Measurements from ENCODE around the gene MUC6.

The MUC6 gene

GRCh38 chr11:1060410-1060809, 23.9 kb upstream of the MUC6 start:
- DNase-seq (ENCODE audit: low spot score) (peak; percentile 40), ATAC-seq (ENCODE audit: low read depth) (no peak)
- Histone ChIP-seq H3K36me3 (ENCODE audit: low read depth) (no peaks in the 10 kb centered on the region), H3K9me3 (ENCODE audit: severe bottlenecking) (no peaks in the 10 kb centered on the region), H3K27me3 (ENCODE audit: insufficient read depth, poor library complexity, severe bottlenecking) (no peaks in the 10 kb centered on the region), H3K4me1 (ENCODE audit: insufficient read depth, poor library complexity, severe bottlenecking) (peaks cover 10% of the 10 kb centered on the region), H3K27ac (ENCODE audit: poor library complexity, severe bottlenecking) (peak overlapping the region; percentile 56), H3K4me3 (ENCODE audit: severe bottlenecking) (no peak overlapping the region)
- TF ChIP-seq CTCF (IDR thresholded peaks at IDR 0.05; ENCODE audit: poor library complexity, severe bottlenecking): no peak

- DNase-seq (ENCODE audit: low spot score) (no peak), ATAC-seq (ENCODE audit: low read depth) (no peak)
- Histone ChIP-seq H3K27me3 (ENCODE audit: insufficient read depth, poor library complexity, severe bottlenecking) (no peaks in the 10 kb centered on the region), H3K9me3 (ENCODE audit: severe bottlenecking) (no peaks in the 10 kb centered on the region), H3K27ac (ENCODE audit: poor library complexity, severe bottlenecking) (no peak overlapping the region), H3K4me1 (ENCODE audit: insufficient read depth, poor library complexity, severe bottlenecking) (peaks cover 10% of the 10 kb centered on the region), H3K36me3 (ENCODE audit: low read depth) (no peaks in the 10 kb centered on the region), H3K4me3 (ENCODE audit: severe bottlenecking) (no peak overlapping the region)
- TF ChIP-seq CTCF (IDR thresholded peaks at IDR 0.05; ENCODE audit: poor library complexity, severe bottlenecking): no peak
Observed at GRCh38 chr11:1059759-1060158, 23.2 kb upstream of the MUC6 start.

GRCh38 chr11:1057806-1058205, 21.3 kb upstream of the MUC6 start:
- H3K36me3 ChIP-seq (ENCODE audit: low read depth): no peaks in the 10 kb centered on the region
- peaks cover 10% of the 10 kb centered on the region for H3K4me1 ChIP-seq (ENCODE audit: insufficient read depth, poor library complexity, severe bottlenecking)
- DNase-seq (ENCODE audit: low spot score) (no peak), ATAC-seq (ENCODE audit: low read depth) (no peak)
- no peak overlapping the region for H3K27ac ChIP-seq (ENCODE audit: poor library complexity, severe bottlenecking)
- H3K27me3 ChIP-seq (ENCODE audit: insufficient read depth, poor library complexity, severe bottlenecking): no peaks in the 10 kb centered on the region
- no peak overlapping the region for H3K4me3 ChIP-seq (ENCODE audit: severe bottlenecking)
- H3K9me3 ChIP-seq (ENCODE audit: severe bottlenecking): no peaks in the 10 kb centered on the region
- no peak for TF ChIP-seq CTCF (IDR thresholded peaks at IDR 0.05; ENCODE audit: poor library complexity, severe bottlenecking)

DNA sequence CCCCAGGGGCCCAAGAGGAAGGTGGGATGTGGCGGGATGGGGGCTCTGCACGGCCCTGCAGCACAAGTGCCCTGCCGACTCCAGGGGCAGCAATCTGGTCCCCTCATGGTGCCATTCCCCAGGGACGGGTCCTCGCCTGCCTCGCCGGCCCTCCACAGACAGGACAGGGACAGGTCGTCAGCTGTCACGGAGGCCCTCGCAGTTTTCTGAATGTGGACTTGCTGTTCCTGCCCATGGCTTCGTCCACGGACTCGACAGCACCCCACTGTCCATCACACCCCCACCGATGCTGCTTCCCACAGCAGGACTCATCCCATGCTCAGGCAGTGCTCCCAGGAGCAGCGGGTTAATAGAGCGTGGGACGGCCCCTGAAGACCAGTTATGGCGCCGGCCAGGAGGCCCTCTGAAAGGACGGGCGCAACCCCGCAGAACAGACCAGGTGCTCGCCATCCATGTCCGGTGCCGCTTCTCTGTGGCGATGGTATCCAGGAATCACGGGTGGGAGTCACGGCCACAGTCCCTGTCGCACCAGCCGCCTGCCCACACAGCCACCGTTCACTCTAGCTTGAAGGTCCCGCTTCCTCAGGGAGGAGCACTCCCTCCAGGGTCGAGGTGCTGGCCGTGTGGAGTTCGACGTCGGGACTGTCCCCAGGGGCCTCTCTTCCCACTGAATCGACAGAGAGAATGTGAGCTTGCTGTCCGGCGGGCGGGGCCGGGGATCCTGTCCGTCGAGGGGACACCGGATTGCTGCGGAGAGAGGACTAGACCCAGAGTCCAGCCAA, 19.7 kb upstream of the MUC6 start:
- H3K27ac ChIP-seq (ENCODE audit: poor library complexity, severe bottlenecking): no peak overlapping the region
- peak; percentile 58 for DNase-seq (ENCODE audit: low spot score)
- H3K4me3 ChIP-seq (ENCODE audit: severe bottlenecking): no peak overlapping the region

More for the DNA sequence above, 19.7 kb upstream of the MUC6 start:
- Histone ChIP-seq H3K4me1 (ENCODE audit: insufficient read depth, poor library complexity, severe bottlenecking) (peaks cover 7% of the 10 kb centered on the region), H3K27me3 (ENCODE audit: insufficient read depth, poor library complexity, severe bottlenecking) (no peaks in the 10 kb centered on the region), H3K9me3 (ENCODE audit: severe bottlenecking) (no peaks in the 10 kb centered on the region), H3K36me3 (ENCODE audit: low read depth) (no peaks in the 10 kb centered on the region)
- TF ChIP-seq CTCF (IDR thresholded peaks at IDR 0.05; ENCODE audit: poor library complexity, severe bottlenecking): no peak
- no peak for ATAC-seq (ENCODE audit: low read depth)

Data from RWPE2 (cell line).